Kidney (tissue), 14 donors: Measurements from ENCODE around the gene FTCD. TPM values are rescaled to one million over a fixed set of nuclear protein-coding genes. Genes with fewer than 3 reads are reported as not detected.
"Not testable (repeated sequence)": the region's sequence is repeated elsewhere in the genome, so short reads cannot be mapped to it uniquely, and the experiment has no call there.

ENCODE experiments used
- DNase-seq, 5 donors: peaks; one replicate each; pipeline ENCODE4 v3.0.0-alpha.2; 2013 to 2020
- FAIRE-seq: peaks from 2 replicates; lab custom pipeline; 2012; peaks lifted over from hg19 to GRCh38; lab: Jason Lieb, UNC
- H3K27ac ChIP-seq, 2 donors: one replicate each; pipeline ENCODE4 v1.7.0; 2013; ENCODE audit warnings: low read depth in 2 of 2, low read length in 2 of 2, inconsistent platforms in 1 of 2
- H3K27me3 ChIP-seq: one replicate; pipeline ENCODE4 v1.7.1; 2013; ENCODE audit warnings: low read length, inconsistent platforms; ENCODE audit not compliant: control insufficient read depth, insufficient read depth
- H3K36me3 ChIP-seq, 3 donors: one replicate each; pipeline versions ENCODE4 v1.7.0 to v1.7.1; 2013; ENCODE audit warnings: low read length in 3 of 3, control low read depth in 1 of 3, inconsistent platforms in 1 of 3; ENCODE audit not compliant: insufficient read depth in 3 of 3, control insufficient read depth in 2 of 3
- H3K4me1 ChIP-seq, 3 donors: one replicate each; pipeline versions ENCODE4 v1.7.0 to v1.7.1; 2013; ENCODE audit warnings: low read length in 3 of 3, inconsistent platforms in 1 of 3, low read depth in 1 of 3; ENCODE audit not compliant: control insufficient read depth in 2 of 3, insufficient read depth in 2 of 3
- H3K4me3 ChIP-seq, 3 donors: one replicate each; pipeline versions ENCODE4 v1.7.0 to v1.8.1; 2013; ENCODE audit warnings: low read length in 3 of 3, control low read depth in 1 of 3, inconsistent platforms in 1 of 3
- H3K9ac ChIP-seq, 3 donors: one replicate each; pipeline versions ENCODE4 v1.7.0 to v1.7.1; 2013; ENCODE audit warnings: low read length in 3 of 3, control low read depth in 1 of 3, inconsistent platforms in 1 of 3
- H3K9me3 ChIP-seq, 3 donors: one replicate each; pipeline versions ENCODE4 v1.7.0 to v1.7.1; 2013; ENCODE audit warnings: low read length in 3 of 3, control low read depth in 1 of 3, inconsistent platforms in 1 of 3; ENCODE audit not compliant: control insufficient read depth in 2 of 3, insufficient read depth in 1 of 3
- intact Hi-C: fragments of 100-400 bp; cut with DNase I; formaldehyde crosslinking; loops from one replicate; pipeline ENCODE4 v1.11.1; 2022
- polyA plus RNA-seq: library from polyadenylated mRNA; stranded (reverse); fragments of 350-450 nt; fragmentation: Illumina TruSeq; extraction: RNeasy Lipid Tissue Mini Kit (QIAGEN cat#74804); gene quantifications from one replicate; pipeline ENCODE4 v1.2.3, GENCODE V29; 2014; ENCODE audit warnings: low read depth, low replicate concordance; ENCODE audit not compliant: insufficient read depth
- total RNA-seq: library from RNA; stranded (reverse); fragmentation: NEBNext Ultra II Directional; extraction: Animal tissue kit (Norgen Biotek cat#: 25700); gene quantifications from one replicate; pipeline ENCODE4 v1.2.1, GENCODE V29; 2021
- TF ChIP-seq, protein P1 (sequence below): IDR thresholded peaks from 3 replicates; pipeline ENCODE4 v1.5.1; 2012; ENCODE audit warnings: mild to moderate bottlenecking, moderate library complexity, borderline replicate concordance; ENCODE audit not compliant: insufficient read depth; ENCODE audit errors: extremely low read depth
- donor health status: control.
- donor health status: control.
- donor health status: control.
- donor health status: control.
- donor health status: control.
- donor health status: DM: yes; HTN: yes; CAD: no.
- donor health status: Normal renal cell carcinoma (clear cell type).

FTCD gene
- total and polyA plus RNA-seq, 2 donors from 2014 or later, result 51.6 to 273 TPM

DNA sequence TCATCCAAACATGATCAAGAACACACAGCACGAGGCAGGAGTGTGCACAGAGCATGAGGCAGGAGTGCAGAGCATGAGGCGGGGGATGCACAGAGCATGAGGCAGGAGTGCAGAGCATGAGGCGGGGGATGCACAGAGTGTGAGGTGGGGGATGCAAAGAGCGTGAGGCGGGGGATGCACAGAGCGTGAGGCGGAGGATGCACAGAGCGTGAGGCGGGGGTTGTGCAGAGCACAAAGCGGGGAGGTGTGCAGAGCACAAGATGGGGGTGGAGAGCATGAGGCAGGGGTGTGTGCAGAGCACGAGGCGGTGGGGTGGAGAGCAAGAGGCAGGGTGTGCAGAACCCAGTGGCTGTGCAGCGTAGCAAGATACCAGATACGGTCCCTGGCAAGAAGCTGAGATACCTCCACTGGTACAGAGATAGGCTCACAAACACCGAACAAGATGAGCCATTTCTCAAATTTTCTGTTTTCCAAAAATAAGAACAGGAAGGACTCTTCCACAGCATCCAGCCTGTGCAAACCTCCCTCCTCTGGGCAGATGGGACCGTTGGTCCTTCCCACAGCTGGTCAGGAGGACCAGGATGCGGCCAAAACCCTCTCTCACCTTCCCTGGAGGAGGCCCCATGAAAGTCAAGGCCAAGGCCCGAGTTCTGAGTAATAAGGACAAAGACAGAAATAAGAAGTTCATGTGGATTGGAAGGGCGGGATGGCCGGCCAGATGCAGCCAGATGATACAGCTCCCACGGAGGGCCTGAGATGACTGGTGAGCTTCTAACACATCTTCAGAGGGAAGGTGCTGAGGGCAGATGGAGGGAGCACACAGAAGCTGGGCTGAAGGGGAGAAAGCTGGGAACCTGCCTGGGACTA, 16.9 kb upstream of the FTCD start:
- Histone ChIP-seq H3K4me3 (no peak overlapping the region), H3K27ac (no peak overlapping the region), H3K9ac (no peak overlapping the region), H3K36me3 (no peaks in the 10 kb centered on the region), H3K9me3 (no peaks in the 10 kb centered on the region), H3K27me3 (no peaks in the 10 kb centered on the region), H3K4me1 (no peaks in the 10 kb centered on the region)
- TF ChIP-seq, protein P1, sequence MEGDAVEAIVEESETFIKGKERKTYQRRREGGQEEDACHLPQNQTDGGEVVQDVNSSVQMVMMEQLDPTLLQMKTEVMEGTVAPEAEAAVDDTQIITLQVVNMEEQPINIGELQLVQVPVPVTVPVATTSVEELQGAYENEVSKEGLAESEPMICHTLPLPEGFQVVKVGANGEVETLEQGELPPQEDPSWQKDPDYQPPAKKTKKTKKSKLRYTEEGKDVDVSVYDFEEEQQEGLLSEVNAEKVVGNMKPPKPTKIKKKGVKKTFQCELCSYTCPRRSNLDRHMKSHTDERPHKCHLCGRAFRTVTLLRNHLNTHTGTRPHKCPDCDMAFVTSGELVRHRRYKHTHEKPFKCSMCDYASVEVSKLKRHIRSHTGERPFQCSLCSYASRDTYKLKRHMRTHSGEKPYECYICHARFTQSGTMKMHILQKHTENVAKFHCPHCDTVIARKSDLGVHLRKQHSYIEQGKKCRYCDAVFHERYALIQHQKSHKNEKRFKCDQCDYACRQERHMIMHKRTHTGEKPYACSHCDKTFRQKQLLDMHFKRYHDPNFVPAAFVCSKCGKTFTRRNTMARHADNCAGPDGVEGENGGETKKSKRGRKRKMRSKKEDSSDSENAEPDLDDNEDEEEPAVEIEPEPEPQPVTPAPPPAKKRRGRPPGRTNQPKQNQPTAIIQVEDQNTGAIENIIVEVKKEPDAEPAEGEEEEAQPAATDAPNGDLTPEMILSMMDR, result no peak
- intact Hi-C loops, result no loop called here
- FAIRE-seq, result no peak
- peak in 2 of 5 donors; percentile 39 to 45 for DNase-seq

DNA sequence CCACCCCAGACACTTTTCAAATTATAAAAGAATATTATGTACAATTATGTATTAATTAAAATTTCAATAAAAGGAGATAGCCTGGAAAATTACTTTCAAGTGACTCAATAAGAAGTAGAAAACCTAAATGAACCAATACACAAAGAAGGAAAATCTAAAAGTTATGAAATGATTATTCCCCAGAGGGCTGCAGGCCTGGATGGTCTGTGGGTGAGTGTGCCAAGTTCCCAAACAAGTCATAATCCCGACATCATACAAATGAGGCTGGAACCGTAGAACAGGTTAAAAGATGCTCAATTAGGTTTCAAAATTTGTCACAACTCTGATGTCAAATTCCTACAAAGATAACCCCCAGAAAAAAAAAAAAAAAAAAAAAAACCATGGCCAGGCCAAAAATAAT, 16.2 kb upstream of the FTCD start:
- intact Hi-C loops, result no loop called here
- Histone ChIP-seq H3K9me3 (no peaks in the 10 kb centered on the region), H3K9ac (no peak overlapping the region), H3K36me3 (no peaks in the 10 kb centered on the region), H3K27me3 (no peaks in the 10 kb centered on the region), H3K4me3 (no peak overlapping the region), H3K27ac (no peak overlapping the region), H3K4me1 (no peaks in the 10 kb centered on the region)
- FAIRE-seq, result no peak
- TF ChIP-seq, protein P1, result no peak
- DNase-seq, result no peak

DNA sequence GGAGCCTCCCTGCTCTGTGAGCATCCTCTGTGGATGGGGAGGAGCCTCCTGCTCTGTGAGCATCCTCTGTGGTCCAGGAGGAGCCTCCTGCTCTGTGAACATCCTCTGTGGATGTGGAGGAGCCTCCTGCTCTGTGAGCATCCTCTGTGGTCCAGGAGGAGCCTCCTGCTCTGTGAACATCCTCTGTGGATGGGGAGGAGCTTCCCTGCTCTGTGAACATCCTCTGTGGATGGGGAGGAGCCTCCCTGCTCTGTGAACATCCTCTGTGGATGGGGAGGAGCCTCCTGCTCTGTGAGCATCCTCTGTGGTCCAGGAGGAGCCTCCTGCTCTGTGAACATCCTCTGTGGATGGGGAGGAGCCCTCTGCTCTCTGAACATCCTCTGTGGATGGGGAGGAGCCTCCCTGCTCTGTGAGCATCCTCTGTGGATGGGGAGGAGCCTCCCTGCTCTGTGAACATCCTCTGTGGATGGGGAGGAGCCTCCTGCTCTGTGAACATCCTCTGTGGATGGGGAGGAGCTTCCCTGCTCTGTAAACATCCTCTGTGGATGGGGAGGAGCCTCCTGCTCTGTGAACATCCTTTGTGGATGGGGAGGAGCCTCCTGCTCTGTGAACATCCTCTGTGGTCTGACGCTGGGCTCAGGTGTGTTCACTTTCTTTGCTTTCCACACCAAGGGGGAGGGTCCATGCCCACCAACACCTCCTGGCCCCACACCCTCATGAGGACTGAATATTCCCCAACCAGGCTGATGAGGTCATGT, 15.2 kb upstream of the FTCD start:
- H3K4me3 ChIP-seq, H3K27me3 ChIP-seq, H3K27ac ChIP-seq, H3K4me1 ChIP-seq, DNase-seq, FAIRE-seq, H3K9me3 ChIP-seq, intact Hi-C loops, H3K9ac ChIP-seq, H3K36me3 ChIP-seq: not testable (repeated sequence)
